CD1c-positive myeloid dendritic cell (primary cell): ENCODE results near the gene SLC2A11.

Experiments used
- DNase-seq: peaks from one replicate; pipeline ENCODE4 v3.0.0-alpha.2; 2016; ENCODE audit errors: extremely low spot score

Gene SLC2A11

DNA sequence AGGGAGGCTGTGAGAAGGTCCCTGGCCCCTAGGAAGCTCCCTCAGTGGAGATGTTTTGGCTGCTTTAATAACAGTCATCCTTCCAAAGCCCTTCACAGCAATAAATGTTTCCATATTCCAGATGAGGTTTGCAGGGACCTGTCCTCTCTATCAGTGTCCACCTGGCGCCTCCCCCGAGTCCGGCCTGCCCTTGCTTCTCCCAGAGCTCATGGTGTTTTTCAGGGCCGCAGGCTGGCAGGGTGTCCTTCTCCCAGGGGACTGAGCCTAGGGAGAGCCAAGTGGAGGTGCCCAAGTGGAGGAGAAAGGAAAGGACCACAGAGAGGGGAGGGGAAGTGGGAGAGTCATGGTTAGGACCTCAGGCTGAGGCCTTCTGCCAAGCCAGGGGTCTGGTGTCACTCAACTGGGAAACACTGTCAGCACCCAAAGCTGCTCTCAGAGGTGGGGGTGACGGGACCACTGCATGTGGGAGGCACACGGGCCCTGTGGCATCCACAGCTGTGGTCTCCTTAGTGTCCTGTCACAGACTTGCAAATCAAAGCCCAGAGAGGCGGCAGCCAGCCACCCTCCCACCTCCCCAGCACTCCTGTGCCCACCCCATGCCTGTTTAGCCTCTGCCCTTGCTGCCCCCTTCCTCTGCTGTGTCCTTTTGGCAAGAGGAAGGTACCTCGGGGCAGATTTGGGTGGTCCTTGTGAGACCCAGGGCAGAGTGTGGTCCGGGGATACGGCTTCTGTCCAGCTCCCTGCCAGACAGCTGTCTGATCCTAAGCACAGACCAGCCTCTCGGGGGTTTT lies 25.3 kb upstream of the SLC2A11 start:
- no peak for DNase-seq

DNA sequence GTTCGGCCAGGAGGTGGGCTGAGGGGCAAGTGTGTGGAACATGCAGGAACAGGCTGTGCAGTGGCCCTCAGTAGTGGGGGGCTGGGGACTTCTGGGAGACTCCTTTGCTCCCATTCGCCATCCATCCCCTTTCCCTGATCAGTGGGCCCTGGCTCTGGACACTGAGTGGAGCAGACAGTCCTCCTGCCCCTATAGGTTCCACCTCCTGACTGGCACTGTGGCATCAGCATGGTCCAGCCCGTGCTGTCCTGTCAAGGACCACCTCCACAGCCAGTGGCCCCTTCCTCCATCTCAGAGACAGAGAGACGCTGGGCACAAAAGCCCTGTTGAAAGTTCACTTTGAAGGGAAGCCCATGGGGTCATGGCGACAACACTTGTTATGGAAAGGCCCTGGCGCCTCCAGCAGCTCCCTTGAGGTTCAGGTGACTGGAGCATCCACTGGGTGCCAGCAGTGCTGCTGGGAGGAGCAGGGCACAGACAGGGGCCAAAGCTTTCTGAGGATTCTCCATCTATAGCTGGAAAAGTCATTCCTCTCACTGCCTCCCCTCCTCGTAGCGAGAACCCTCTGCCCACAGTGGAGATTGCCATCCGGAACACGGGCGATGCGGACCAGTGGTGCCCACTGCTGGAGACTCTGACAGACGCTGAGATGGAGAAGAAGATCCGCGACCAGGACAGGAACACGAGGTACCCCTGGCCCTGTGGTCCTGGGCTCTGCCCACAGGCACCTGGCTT lies 24.5 kb upstream of the SLC2A11 start:
- DNase-seq, result no peak

DNA sequence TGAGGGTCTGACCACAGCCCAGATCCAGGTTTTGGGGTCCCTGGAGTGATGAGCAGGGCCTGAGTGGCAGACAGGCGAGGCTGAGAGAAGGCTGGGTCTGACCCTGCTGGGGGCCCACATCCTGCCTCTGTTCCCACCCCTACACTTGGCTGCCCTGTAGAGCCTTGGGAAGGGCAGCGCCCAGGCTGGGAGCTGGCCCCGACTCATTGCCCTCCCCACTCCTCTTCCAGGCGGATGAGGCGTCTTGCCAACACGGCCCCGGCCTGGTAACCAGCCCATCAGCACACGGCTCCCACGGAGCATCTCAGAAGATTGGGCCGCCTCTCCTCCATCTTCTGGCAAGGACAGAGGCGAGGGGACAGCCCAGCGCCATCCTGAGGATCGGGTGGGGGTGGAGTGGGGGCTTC lies 23.8 kb upstream of the SLC2A11 start:
- no peak for DNase-seq

GRCh38 chr22:23834406-23834792 lies 23.3 kb upstream of the SLC2A11 start:
- DNase-seq, result no peak

DNA sequence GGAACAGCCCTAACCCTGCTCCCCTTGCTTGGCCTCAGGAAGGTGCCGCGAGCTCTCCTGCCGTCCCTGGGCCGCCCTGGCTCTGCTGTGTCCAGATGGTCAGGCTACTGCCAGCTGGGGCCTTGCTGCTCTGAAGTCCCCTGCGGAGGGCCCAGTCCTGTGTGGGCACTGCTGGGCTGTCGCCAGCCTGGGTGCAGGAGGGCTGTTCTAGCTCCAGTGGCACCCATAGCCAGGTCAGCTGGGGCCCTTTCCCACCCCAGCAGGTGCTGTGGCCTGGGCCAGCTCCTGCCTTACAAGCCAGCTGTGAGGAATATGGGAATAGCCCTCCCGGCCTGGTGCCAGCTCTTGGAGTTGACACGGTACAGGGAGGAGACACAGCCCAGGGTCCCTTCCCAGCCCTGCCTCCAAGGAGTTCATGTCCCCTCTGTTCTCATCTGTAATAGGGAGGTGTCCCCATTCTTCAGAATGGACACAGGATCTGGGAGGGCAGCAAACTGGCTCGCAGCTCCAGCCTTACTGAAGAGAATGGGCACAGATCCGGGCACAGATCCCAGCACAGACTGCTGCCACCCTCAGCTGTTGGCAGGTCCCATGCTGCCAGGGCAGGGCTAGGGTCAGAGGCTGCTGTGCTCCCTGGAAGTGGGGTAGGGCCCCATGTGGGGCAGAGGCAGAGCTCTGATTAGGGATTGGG lies 22.7 kb upstream of the SLC2A11 start:
- DNase-seq, result no peak

DNA sequence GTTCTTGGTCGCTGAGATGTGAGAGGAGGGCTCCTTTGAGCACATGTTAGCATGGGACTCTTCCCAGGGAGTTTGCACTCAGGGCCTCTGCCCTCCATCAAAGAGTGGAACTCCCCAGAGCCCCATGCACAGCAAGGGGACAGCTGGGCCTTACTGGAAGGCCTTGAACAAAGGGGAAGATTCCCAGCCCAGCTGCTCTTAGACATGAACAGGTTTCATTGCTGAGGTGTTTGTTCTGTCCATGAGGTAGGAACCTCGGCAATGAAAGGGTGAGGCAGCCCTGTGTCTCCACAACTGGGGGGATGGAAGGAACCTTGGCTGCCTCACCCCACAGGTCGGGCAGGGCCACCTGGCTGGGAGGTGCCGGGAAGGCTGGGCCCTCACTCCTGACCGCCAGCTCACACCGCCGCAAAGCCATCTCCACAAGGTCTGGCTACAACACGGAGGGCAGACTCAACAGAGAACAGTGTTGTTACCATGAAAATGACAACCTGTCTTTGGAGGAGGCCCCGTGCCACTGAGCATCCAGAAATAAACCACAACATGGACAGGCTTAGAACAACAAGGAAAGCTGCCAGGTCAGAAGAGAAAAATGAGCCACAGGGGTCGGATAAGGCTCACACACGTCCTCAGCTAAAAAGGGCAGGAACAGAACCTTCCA lies 22.1 kb upstream of the SLC2A11 start:
- DNase-seq, result no peak

GRCh38 chr22:23836281-23836680 lies 21.4 kb upstream of the SLC2A11 start:
- no peak for DNase-seq

GRCh38 chr22:23836692-23837495 lies 20.8 kb upstream of the SLC2A11 start:
- DNase-seq, result no peak

DNA sequence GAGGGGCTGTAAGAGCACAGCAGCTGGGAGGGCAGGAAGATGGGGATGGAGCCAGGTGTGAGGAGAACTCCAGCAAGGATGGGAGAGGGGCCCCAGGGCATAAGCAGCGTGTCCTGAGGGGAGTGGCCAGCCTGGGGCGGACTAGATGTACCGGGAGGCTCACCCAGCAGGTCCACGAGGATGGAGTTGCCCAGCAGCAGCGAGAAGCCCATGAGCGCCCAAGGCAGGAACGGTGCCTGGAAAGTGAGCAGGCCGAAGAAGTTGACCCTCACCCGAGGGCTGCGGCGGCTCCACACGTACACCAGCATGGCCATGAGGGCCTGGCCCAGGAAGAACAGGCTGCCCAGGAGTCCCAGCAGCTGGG lies 20.2 kb upstream of the SLC2A11 start:
- DNase-seq, result no peak

- DNase-seq, result peak; percentile 53
Measured at GRCh38 chr22:23837911-23838680, 19.6 kb upstream of the SLC2A11 start.

DNA sequence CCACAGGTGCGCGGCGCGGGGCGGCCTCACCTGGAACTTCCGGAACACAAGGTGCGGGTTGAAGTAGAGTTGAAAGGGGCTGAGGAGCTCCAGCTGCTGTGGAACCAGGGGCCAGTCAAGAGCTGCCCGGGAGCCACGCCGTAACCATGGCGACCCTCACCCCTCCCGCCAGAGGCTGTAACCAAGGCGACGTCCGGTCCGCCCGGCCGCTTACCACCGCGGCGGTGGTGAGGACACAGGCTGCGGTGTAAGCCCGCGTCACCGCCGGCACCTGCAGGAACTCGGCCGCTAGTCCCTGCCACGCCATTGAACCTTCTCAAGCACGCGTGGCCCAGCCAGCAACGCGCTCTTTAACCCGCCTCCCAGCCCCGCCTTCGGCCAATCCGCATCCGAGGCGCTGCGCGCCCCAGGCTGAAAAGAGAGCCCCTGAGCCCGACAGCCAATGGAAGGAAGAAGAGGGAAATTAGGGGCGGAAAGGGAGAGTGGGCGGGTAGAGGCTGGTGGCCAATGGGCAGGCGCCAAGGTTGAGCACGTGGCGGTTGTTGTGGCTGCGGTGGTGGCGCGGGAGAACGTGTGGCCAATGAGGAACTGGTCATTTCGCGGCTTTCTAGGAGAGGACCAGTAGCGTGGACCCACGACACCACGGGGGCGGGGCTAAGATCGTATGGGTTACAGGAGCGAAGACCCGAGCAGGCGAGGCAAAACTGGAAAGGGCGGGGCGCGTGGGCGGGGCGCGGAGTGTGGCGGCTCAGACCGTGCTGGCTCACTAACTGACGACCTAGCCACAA lies 18.8 kb upstream of the SLC2A11 start, which contains the start of gene DERL3:
Gene DERL3, minus strand, starts transcription at position 326 of the 788 bp plus-strand sequence. Its CDS starts 19 bp downstream, at position 307.
- peak; percentile 98 for DNase-seq

DNA sequence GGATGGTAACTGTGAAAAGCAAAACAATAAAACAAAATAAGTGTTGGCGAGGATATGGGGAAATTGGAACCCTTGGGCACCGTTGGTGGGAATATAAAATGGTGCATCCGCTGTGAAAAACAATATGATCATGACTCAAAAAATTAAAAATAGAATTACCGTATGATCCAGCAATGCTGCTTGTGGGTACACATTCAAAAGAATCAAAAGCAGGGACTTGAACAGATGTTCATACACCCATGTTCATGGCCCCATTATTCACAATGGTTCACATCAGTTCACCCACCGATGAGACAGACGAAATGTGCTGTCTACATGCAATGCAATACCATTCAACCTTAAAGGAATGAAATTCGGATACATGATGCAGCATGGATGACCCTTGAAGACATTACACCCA lies 17.6 kb upstream of the SLC2A11 start:
- no peak for DNase-seq

- no peak for DNase-seq
Measured at GRCh38 chr22:23841292-23841691, 16.4 kb upstream of the SLC2A11 start.

DNA sequence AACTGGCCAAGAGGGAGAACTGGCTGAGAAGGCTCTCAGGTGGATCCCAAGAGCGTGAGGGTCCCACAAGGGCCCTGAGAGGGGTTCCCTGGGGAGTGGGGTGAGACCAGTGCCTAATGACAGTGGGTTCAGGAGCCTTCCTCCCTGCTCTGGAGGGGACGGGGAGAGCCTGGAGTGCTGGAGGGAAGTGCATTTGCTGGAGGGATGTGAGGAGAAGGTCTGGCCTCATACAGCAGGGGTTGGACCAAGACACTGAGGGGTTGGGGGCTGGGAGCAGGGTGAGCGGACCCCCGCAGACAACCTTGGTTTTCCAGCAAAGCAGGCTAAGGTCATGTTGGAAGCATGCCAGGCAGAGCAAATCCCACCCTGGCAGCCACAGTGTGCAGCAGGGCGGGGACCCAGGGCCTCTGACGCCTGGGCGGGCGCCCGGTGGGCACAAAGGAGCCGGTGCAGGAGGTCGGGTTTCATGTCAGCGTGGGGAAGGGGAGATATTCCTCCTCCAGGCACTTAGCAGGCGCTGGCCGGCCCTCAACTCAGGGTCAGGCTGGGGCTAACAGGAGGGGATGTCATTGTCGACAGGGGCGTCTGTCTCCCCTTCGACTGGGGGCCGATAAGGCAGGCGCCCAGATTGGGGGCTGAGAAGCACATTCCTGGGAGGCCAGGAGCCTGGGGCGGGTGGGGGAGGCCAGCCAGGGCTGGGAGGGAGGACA lies 15.8 kb upstream of the SLC2A11 start:
- DNase-seq, result no peak

- no peak for DNase-seq
Measured at GRCh38 chr22:23842599-23842998, 15.1 kb upstream of the SLC2A11 start.

GRCh38 chr22:23844739-23845202 lies 12.9 kb upstream of the SLC2A11 start:
- DNase-seq, result no peak

- no peak for DNase-seq
Measured at GRCh38 chr22:23845265-23846080, 12.2 kb upstream of the SLC2A11 start.

DNA sequence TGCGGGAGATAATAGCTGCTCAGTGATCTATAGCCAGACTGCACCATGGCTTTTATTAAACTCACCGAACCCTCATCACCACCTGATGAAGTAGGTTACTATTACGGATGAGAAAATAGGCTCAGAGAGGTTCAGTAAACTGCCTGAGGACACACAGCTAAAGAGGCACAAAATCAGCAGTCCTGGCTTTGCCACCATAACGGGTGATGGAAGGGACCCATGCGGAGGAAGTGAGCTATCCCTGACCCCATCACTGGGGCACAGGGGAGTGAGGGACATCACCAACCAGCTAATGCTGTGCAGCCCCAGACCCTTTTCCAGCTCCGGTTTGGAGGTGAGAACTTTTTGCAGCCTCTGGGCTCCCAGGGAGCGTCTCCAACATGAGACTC lies 11.6 kb upstream of the SLC2A11 start:
- no peak for DNase-seq
